ENCODE measurements around the gene VSX1. TPM values are rescaled to one million over a fixed set of nuclear protein-coding genes. Genes with fewer than 3 reads are reported as not detected.

VSX1 gene
- total and polyA plus RNA-seq, 2 donors (not counting 1 experiment from before 2014, with no cell fraction given) = not detected

GRCh38 chr20:25039697-25040437 is 42.1 kb downstream of the VSX1 start:
- no peak overlapping the region for H3K4me3 Mint-ChIP-seq
- no peaks in the 10 kb centered on the region for H3K9me3 Mint-ChIP-seq (ENCODE audit: insufficient read depth)
- no peaks in the 10 kb centered on the region for H3K9me3 ChIP-seq (ENCODE audit: control extremely low read depth in 1 of 3, control insufficient read depth in 2 of 3, insufficient read depth in 1 of 3, low read length in 2 of 3)
- H3K4me2 ChIP-seq (replicated peaks; ENCODE audit: low read depth, low read length, poor library complexity, severe bottlenecking) = no peak overlapping the region
- H3K9ac ChIP-seq (ENCODE audit: low read length) = no peak overlapping the region
- H3K4me1 ChIP-seq (ENCODE audit: control insufficient read depth in 2 of 2, insufficient read depth in 2 of 2, low read length in 2 of 2) = peaks cover 78 to 82% of the 10 kb centered on the region in 2 donors
- H4K20me1 ChIP-seq (ENCODE audit: control insufficient read depth, insufficient read depth, low read length, poor library complexity, severe bottlenecking) = peaks cover 41% of the 10 kb centered on the region
- peaks cover 0 to 23% of the 10 kb centered on the region in 2 experiments for H3K36me3 ChIP-seq (replicated peaks in 1 of 2; ENCODE audit: control extremely low read depth in 1 of 2, control insufficient read depth in 1 of 2, extremely low read depth in 1 of 2, insufficient read depth in 2 of 2, low read length in 1 of 2)
- POLR2A ChIA-PET = no interaction called here
- no peak for TF ChIP-seq EZH2 (IDR thresholded peaks at IDR 0.05; ENCODE audit: borderline replicate concordance, insufficient read depth, low read depth, low read length, poor library complexity, severe bottlenecking)
- H3K79me2 ChIP-seq (ENCODE audit: control insufficient read depth, insufficient read depth, low read length) = peaks cover 76% of the 10 kb centered on the region
- peak overlapping the region in 1 of 2 donors; percentile 63 for H3K27ac ChIP-seq (ENCODE audit: low read length in 2 of 2)
- intact Hi-C loops (cut with micrococcal nuclease) = loop anchor here (5.0 kb wide), 1 partner anchor 157 kb away; the partner anchor contains the start of gene ENTPD6
- no peak overlapping the region for H3K4me3 ChIP-seq (ENCODE audit: control extremely low read depth in 1 of 5, extremely low read depth in 1 of 5, insufficient read depth in 1 of 5, low read depth in 2 of 5, low read length in 4 of 5)
- H3K4me1 Mint-ChIP-seq = peaks cover 80% of the 10 kb centered on the region
- CTCF ChIA-PET = interaction anchor here (1.0 to 1.6 kb wide), 2 partner anchors 20 to 25 kb away, joined by 4 read pairs; no protein-coding TSS in a partner anchor
- no peaks in the 10 kb centered on the region for H3K27me3 Mint-ChIP-seq
- no peaks in the 10 kb centered on the region for H3K27me3 ChIP-seq (replicated peaks in 1 of 4; ENCODE audit: control extremely low read depth in 1 of 4, control insufficient read depth in 3 of 4, insufficient read depth in 4 of 4, low read length in 3 of 4)
- WGBS (ENCODE audit: insufficient coverage) = 88% methylated on average over 7 of the region's 9 CpGs
- peak overlapping the region; percentile 70 for H3K27ac Mint-ChIP-seq
- ATAC-seq (ENCODE audit: low read depth) (no peak), DNase-seq (no peak)
- H2AFZ ChIP-seq (ENCODE audit: insufficient read depth, low read depth, low read length, poor library complexity, severe bottlenecking) = no peak overlapping the region

- H3K9me3 Mint-ChIP-seq (ENCODE audit: insufficient read depth) = no peaks in the 10 kb centered on the region
- Histone ChIP-seq H3K27ac (ENCODE audit: low read length in 2 of 2) (peak overlapping the region in 1 of 2 donors; percentile 63), H3K27me3 (replicated peaks in 1 of 4; ENCODE audit: control extremely low read depth in 1 of 4, control insufficient read depth in 3 of 4, insufficient read depth in 4 of 4, low read length in 3 of 4) (no peaks in the 10 kb centered on the region), H3K9ac (ENCODE audit: low read length) (no peak overlapping the region), H3K36me3 (replicated peaks in 1 of 2; ENCODE audit: control extremely low read depth in 1 of 2, control insufficient read depth in 1 of 2, extremely low read depth in 1 of 2, insufficient read depth in 2 of 2, low read length in 1 of 2) (peaks cover 0 to 23% of the 10 kb centered on the region in 2 experiments), H2AFZ (ENCODE audit: insufficient read depth, low read depth, low read length, poor library complexity, severe bottlenecking) (no peak overlapping the region), H3K4me2 (replicated peaks; ENCODE audit: low read depth, low read length, poor library complexity, severe bottlenecking) (peak overlapping the region; percentile 68), H4K20me1 (ENCODE audit: control insufficient read depth, insufficient read depth, low read length, poor library complexity, severe bottlenecking) (peaks cover 49% of the 10 kb centered on the region), H3K9me3 (ENCODE audit: control extremely low read depth in 1 of 3, control insufficient read depth in 2 of 3, insufficient read depth in 1 of 3, low read length in 2 of 3) (no peaks in the 10 kb centered on the region), H3K4me3 (ENCODE audit: control extremely low read depth in 1 of 5, extremely low read depth in 1 of 5, insufficient read depth in 1 of 5, low read depth in 2 of 5, low read length in 4 of 5) (no peak overlapping the region), H3K4me1 (ENCODE audit: control insufficient read depth in 2 of 2, insufficient read depth in 2 of 2, low read length in 2 of 2) (peaks cover 66 to 70% of the 10 kb centered on the region in 2 donors), H3K79me2 (ENCODE audit: control insufficient read depth, insufficient read depth, low read length) (peaks cover 87% of the 10 kb centered on the region)
- H3K4me3 Mint-ChIP-seq = no peak overlapping the region
- ATAC-seq (ENCODE audit: low read depth) (no peak), DNase-seq (no peak)
- TF ChIP-seq CTCF (IDR thresholded peaks at IDR 0.05) = no peak
- TF ChIP-seq EZH2 (IDR thresholded peaks at IDR 0.05; ENCODE audit: borderline replicate concordance, insufficient read depth, low read depth, low read length, poor library complexity, severe bottlenecking) = no peak
- intact Hi-C loops (cut with micrococcal nuclease) = loop anchor here (1.0 to 5.0 kb wide), 2 partner anchors 19 to 159 kb away; partner anchors contain the start of gene ENTPD6
- CTCF ChIA-PET = interaction anchor here (1.0 to 1.6 kb wide), 2 partner anchors 21 to 27 kb away, joined by 4 read pairs; no protein-coding TSS in a partner anchor
- peaks cover 69% of the 10 kb centered on the region for H3K4me1 Mint-ChIP-seq
- no peaks in the 10 kb centered on the region for H3K27me3 Mint-ChIP-seq
- POLR2A ChIA-PET = interaction anchor here (2.2 kb wide), 1 partner anchor 19 kb away, joined by 20 read pairs; the partner anchor contains the start of gene ACSS1
- peak overlapping the region; percentile 91 for H3K27ac Mint-ChIP-seq
- 97% methylated on average over 5 of the region's 6 CpGs for WGBS (ENCODE audit: insufficient coverage)
Observed at GRCh38 chr20:25038591-25039015, 43.3 kb downstream of the VSX1 start.

Data from B cell (primary cell).